Neural progenitor cell (in vitro differentiated cells): Measurements from ENCODE around the gene TRAF3.

Source experiments
- CTCF ChIP-seq: fragments of 200-600 bp; sonication (generic); IDR thresholded peaks from 2 replicates; pipeline ENCODE4 v1.5.1; 2017; ENCODE audit warnings: antibody characterized with exemption, mild to moderate bottlenecking
- EZH2 ChIP-seq: fragments of 200-600 bp; sonication (generic); IDR thresholded peaks from 2 replicates; pipeline ENCODE4 v1.6.1; 2017; ENCODE audit warnings: antibody characterized with exemption, mild to moderate bottlenecking, moderate library complexity
- EZH2phosphoT487 ChIP-seq: fragments of 200-600 bp; sonication (generic); IDR thresholded peaks from 2 replicates; pipeline ENCODE4 v1.6.1; 2017; ENCODE audit warnings: antibody characterized with exemption

DNA sequence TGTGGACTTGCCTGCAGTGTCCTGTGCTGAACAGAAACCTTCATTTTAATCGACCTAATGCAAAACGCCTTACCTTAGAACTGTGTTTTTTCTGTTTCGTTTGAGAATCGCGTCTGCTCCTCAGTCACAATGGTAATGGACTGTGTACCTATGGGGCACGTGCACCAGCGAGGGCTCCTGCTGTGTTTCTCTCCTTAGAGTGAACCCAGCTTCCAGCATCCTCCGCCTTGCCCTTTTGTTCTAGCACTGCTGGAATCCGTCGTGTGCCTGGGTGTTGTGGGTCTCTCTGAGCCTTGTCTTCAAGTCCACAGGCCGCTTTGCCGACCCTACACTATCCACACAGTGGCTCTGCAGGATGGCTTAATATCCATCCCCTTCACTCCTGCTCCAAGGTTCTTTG lies 148.9 kb downstream of the TRAF3 start:
- TF ChIP-seq EZH2 (no peak), CTCF (no peak), EZH2phosphoT487 (no peak)
